T-helper 1 cell treated with Interleukin-12 subunit alpha and Interleukin-12 subunit beta and Interleukin-4 antibody, amounts not matched to agents 30 μg/mL and 1 μg/mL, for 36 hours (primary cell): ENCODE measurements around the gene MAGI2.
"Not testable (repeated sequence)": the region's sequence is repeated elsewhere in the genome, so short reads cannot be mapped to it uniquely, and the experiment has no call there.

ENCODE experiments used
- H3K27ac Mint-ChIP-seq: one replicate; pipeline ENCODE4 v1.8.0; 2021; ENCODE audit warnings: mild to moderate bottlenecking, mixed read lengths
- H3K27me3 Mint-ChIP-seq: one replicate; pipeline ENCODE4 v1.8.0; 2021; ENCODE audit warnings: low read depth, mixed read lengths
- H3K36me3 Mint-ChIP-seq: one replicate; pipeline ENCODE4 v1.8.0; 2021; ENCODE audit warnings: low read depth, mixed read lengths
- H3K4me1 Mint-ChIP-seq: one replicate; pipeline ENCODE4 v1.8.0; 2021; ENCODE audit warnings: low read depth, mixed read lengths
- H3K4me3 Mint-ChIP-seq: one replicate; pipeline ENCODE4 v1.8.0; 2021; ENCODE audit warnings: mild to moderate bottlenecking, moderate library complexity, mixed read lengths
- H3K9me3 Mint-ChIP-seq: one replicate; pipeline ENCODE4 v1.8.0; 2021; ENCODE audit warnings: mixed read lengths

MAGI2 gene

DNA sequence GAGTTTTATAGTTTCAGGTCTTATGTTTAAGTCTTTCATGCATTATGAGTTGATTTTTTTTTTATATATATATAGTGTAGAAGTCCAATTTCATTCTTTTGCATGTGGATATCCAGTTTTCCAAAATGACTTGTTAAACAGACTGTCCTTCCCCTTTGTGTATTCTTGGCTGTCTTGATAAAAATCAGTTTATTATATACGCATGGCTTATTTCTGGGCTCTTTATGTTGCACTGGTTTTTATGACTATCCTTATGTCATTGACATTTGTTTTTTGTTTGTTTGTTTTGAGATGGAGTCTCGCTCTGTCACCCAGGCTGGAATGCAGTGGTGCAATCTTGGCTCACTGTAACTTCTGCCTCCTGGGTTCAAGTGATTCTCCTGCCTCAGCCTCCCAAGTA is 485.9 kb downstream of the MAGI2 start:
- not testable (repeated sequence) for H3K27ac Mint-ChIP-seq, H3K4me1 Mint-ChIP-seq, H3K4me3 Mint-ChIP-seq, H3K36me3 Mint-ChIP-seq, H3K27me3 Mint-ChIP-seq, H3K9me3 Mint-ChIP-seq

DNA sequence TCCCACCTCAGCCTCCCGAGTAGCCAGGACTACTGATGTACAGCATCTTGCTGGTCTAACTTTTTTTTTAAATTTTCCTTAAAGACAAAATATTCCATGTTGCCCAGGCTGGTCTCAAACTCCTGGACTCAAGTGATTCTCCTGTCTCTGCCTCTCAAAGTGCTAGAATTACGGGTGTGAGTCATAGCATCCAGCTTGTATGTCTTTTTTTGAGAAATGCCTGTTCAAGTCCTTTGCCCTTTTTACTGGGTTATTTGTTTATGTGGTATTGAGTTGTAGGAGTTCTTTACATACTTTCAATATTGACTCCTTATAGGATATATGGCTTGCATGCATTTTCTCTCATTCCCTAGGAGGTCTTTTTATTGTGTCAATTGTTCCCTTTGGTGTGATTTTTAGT is 486.4 kb downstream of the MAGI2 start:
- H3K4me1 Mint-ChIP-seq, result no peaks in the 10 kb centered on the region
- no peak overlapping the region for H3K4me3 Mint-ChIP-seq
- no peaks in the 10 kb centered on the region for H3K27me3 Mint-ChIP-seq
- H3K9me3 Mint-ChIP-seq, result no peaks in the 10 kb centered on the region
- no peak overlapping the region for H3K27ac Mint-ChIP-seq
- H3K36me3 Mint-ChIP-seq, result no peaks in the 10 kb centered on the region

DNA sequence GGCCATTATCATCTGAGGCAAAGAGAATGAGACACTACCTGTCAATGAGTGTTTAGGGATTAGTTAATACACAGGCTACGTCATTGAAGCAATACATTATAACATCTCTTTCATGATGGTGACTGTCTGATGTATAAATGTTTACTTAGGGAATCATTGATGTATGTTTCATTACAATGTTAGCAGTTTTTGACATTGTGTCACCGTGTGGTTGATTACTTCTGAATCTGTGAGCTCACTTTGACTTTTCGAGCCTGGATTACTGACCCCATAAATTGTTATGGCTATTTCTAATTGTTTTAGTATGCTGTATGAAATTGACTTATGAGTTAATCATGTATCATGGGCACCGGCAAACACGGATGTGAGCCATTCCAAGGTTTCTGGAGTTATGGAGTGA is 494.0 kb downstream of the MAGI2 start:
- H3K36me3 Mint-ChIP-seq, result no peaks in the 10 kb centered on the region
- no peak overlapping the region for H3K27ac Mint-ChIP-seq
- H3K9me3 Mint-ChIP-seq, result no peaks in the 10 kb centered on the region
- no peak overlapping the region for H3K4me3 Mint-ChIP-seq
- no peaks in the 10 kb centered on the region for H3K4me1 Mint-ChIP-seq
- H3K27me3 Mint-ChIP-seq, result no peaks in the 10 kb centered on the region

DNA sequence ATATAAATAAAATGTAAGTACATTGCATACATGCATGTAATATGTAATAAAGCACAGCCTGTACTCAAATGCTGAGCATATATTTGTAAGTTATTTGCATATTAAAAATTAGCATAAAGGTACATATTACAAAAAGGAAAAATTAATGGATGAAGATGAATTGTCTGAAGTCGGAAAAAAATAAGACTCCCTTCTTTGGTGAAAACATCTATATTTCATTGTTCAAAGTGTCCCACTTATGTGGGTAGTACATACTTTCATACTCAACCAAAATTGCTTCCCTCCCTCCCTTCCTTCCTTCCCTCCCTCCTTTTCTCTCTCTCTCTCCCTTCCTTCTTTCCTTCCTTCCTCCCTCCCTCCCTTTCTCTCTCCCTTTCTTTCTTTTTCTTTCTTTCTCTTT is 498.1 kb downstream of the MAGI2 start:
- H3K27ac Mint-ChIP-seq, result no peak overlapping the region
- H3K4me3 Mint-ChIP-seq, result no peak overlapping the region
- H3K4me1 Mint-ChIP-seq, result no peaks in the 10 kb centered on the region
- no peaks in the 10 kb centered on the region for H3K9me3 Mint-ChIP-seq
- no peaks in the 10 kb centered on the region for H3K36me3 Mint-ChIP-seq
- no peaks in the 10 kb centered on the region for H3K27me3 Mint-ChIP-seq

DNA sequence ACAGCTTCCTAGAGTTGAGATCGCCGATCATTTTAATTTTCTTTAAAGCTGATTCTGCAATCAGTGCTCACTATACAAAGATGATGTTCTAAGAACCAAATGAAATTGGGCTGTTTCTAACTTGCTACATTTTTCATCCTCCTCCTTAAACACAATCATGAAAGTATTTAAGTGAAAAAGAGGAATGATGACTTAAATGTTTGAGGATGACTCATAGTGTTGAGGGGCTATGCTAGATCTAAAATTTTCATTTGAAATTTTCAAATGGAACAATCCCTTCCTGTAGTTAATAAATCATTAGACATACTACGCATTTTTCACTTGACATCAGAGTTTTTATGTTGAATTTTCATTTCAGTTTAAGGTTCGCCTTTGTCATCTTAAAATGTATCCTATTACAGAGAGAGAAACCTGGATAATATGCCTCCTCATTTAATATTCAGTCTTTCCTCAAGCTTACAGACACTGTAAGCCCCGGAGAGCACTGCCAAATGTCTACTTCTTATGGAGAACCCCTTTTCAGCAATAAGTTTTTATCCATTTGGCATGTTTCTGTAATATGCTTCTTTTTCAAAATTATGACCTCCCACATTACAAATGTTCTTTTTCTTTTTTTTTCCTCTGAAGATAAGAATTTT is 499.6 kb downstream of the MAGI2 start:
- Mint-ChIP-seq H3K36me3 (no peaks in the 10 kb centered on the region), H3K4me1 (no peaks in the 10 kb centered on the region), H3K27ac (no peak overlapping the region), H3K9me3 (no peaks in the 10 kb centered on the region), H3K4me3 (no peak overlapping the region), H3K27me3 (no peaks in the 10 kb centered on the region)

DNA sequence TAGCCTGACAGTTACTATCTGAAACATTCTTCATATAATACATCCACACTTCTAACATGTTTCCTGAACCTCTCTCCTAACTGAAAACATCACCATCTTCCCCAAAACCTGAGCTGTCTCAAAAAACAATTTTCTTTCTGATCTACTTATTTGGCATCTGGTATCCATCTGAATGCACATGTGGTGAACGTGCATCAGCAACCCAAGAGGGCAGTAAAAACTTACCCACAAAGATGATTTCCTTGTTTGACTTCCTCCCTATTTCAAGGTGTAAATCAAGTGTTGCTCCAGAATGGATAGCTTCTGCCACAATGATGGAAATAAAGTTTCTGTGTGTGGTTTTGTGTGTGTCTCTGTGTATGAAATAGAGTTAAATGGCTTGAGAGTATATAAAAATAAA is 500.4 kb downstream of the MAGI2 start:
- Mint-ChIP-seq H3K9me3 (no peaks in the 10 kb centered on the region), H3K27me3 (no peaks in the 10 kb centered on the region), H3K36me3 (no peaks in the 10 kb centered on the region), H3K4me3 (no peak overlapping the region), H3K4me1 (no peaks in the 10 kb centered on the region), H3K27ac (no peak overlapping the region)

DNA sequence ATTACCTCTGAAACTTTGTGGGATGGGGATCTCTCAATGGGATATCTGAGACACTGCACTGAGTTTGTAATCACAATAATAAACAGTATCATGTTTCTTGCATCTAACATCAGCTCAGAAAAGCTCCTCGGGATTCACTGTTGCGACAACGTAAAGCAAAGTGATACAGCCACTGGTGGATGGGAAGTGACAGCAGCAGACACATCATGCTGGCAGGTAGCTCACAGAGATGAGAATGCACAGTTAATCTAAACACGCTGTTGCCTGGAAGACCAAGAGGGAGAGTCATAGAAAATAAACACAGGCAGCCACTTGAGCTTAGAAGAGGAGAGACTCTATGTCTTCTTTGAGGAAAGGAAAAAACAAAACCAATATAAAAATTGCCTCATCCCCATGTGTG is 513.8 kb downstream of the MAGI2 start:
- H3K4me1 Mint-ChIP-seq, result no peaks in the 10 kb centered on the region
- no peaks in the 10 kb centered on the region for H3K27me3 Mint-ChIP-seq
- no peak overlapping the region for H3K4me3 Mint-ChIP-seq
- H3K27ac Mint-ChIP-seq, result no peak overlapping the region
- H3K36me3 Mint-ChIP-seq, result no peaks in the 10 kb centered on the region
- peaks cover 4% of the 10 kb centered on the region for H3K9me3 Mint-ChIP-seq

DNA sequence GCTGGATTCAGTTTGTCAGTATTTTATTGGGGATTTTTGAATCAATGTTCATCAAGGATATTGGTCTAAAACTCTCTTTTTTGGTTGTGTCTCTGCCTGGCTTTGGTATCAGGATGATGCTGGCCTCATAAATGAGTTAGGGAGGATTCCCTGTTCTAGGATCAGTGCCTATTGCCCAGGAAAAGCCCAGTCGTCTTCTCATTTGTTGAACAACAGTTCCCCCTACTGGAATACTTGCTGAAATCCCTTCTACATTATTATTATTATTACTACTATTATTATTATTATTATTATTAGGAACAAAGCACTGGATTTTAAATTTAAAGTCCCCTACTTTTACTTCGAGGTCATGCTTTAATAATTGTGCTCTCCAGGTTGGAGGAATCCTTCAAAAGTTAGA is 528.9 kb downstream of the MAGI2 start:
- Mint-ChIP-seq H3K36me3 (no peaks in the 10 kb centered on the region), H3K4me1 (no peaks in the 10 kb centered on the region), H3K4me3 (no peak overlapping the region), H3K27me3 (no peaks in the 10 kb centered on the region), H3K27ac (no peak overlapping the region), H3K9me3 (no peaks in the 10 kb centered on the region)

DNA sequence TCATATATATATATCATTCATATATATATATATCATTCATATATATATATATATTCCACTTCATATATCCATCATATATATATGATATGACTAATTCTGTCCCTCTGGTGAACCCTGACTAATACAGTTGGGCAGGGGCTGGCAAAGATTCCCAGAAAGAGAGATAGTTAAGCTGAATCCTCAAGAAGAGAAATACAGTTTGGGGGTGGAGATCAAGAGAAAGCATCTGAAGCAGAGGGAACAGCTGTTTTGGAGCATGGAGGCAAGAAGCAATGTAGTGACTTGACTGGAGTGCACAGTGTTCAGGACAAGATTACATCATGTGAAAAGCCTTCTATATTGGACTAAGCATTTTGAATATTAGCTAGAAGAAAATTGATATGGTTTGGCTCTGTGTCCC is 540.7 kb downstream of the MAGI2 start:
- Mint-ChIP-seq H3K27me3 (no peaks in the 10 kb centered on the region), H3K9me3 (peaks cover 2% of the 10 kb centered on the region), H3K4me3 (no peak overlapping the region), H3K27ac (no peak overlapping the region), H3K36me3 (no peaks in the 10 kb centered on the region), H3K4me1 (no peaks in the 10 kb centered on the region)

DNA sequence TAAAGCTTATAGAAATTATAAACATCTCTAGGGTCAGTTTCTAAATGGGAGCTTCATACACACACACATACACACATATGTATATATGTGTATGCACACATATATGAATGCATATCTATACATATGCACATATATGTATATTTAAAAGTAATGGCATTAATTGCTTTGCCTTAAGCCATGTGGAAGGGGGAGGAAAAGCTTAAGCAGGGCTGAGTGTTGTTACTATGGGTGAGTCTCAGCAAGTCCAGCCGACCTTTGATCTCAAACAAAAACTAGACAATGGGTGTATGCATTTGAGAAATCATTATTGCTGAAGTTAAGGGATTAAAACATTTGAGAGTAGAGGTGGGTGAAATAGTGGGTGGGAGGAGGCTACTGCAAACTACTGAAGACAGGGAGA is 546.7 kb downstream of the MAGI2 start:
- Mint-ChIP-seq H3K4me3 (no peak overlapping the region), H3K9me3 (peaks cover 3% of the 10 kb centered on the region), H3K27me3 (no peaks in the 10 kb centered on the region), H3K4me1 (no peaks in the 10 kb centered on the region), H3K27ac (no peak overlapping the region), H3K36me3 (no peaks in the 10 kb centered on the region)

DNA sequence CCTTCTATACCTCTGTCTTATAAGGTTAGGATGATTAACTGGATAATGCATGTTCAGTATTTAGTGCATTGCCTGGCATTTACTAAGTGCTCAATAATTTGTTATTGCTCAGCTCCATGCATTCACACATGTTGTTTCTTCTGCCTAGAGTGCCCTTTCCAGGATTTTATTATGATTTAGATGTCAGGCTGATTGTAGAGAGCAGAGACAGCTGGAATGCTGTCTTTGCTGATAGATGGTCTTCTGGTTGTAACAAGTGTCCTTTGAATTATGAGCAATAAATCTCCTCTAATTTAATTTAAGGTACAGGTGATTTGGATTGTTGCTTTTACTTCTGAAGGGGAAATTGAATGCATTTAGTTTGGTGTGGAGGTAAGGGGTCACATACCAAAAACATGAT is 548.0 kb downstream of the MAGI2 start:
- H3K4me1 Mint-ChIP-seq, result no peaks in the 10 kb centered on the region
- H3K36me3 Mint-ChIP-seq, result no peaks in the 10 kb centered on the region

DNA sequence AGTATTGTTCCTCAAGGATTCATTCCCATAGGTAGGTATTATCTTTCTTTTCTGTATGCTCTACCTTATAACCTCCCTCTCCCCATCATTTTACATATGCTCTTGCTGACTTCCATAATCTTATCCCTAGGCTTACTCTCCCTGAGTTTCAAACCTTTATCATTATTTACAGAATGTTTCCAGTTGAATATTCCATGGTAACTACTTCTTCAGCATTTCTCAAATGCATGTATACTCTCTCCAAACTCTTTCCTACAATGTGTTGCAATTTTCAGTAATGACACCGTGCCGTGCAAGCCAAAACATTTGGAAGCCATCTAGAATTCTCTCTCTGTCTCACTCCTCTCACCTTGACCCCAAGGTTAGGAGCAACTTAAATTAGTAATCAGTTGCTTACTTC is 548.5 kb downstream of the MAGI2 start:
- Mint-ChIP-seq H3K9me3 (peaks cover 3% of the 10 kb centered on the region), H3K4me1 (no peaks in the 10 kb centered on the region), H3K4me3 (no peak overlapping the region), H3K27ac (no peak overlapping the region), H3K36me3 (no peaks in the 10 kb centered on the region), H3K27me3 (no peaks in the 10 kb centered on the region)

More for the DNA sequence above, 548.0 kb downstream of the MAGI2 start:
- Mint-ChIP-seq H3K4me3 (no peak overlapping the region), H3K27me3 (no peaks in the 10 kb centered on the region), H3K9me3 (peaks cover 3% of the 10 kb centered on the region), H3K27ac (no peak overlapping the region)

DNA sequence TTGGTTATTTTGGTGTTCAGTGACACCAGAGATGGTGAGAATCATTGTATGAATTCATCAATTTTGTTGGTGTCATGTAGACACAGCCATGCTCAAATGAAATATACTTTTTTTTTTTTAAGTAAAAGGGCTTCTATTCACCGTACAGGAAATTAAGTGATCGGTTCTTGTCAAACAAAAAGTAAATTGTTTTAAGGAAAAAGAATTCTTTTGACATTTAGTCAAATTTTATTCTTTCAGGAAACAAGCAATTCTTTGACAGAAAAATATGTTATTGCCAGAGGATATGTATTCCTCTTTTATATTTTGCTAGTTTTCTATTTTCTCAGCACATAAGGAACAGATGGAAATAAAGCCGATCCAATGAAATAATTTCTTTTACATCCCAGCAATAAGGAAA is 551.9 kb downstream of the MAGI2 start:
- H3K9me3 Mint-ChIP-seq, result peaks cover 3% of the 10 kb centered on the region
- no peak overlapping the region for H3K27ac Mint-ChIP-seq
- no peaks in the 10 kb centered on the region for H3K27me3 Mint-ChIP-seq
- H3K36me3 Mint-ChIP-seq, result no peaks in the 10 kb centered on the region
- no peak overlapping the region for H3K4me3 Mint-ChIP-seq
- no peaks in the 10 kb centered on the region for H3K4me1 Mint-ChIP-seq

DNA sequence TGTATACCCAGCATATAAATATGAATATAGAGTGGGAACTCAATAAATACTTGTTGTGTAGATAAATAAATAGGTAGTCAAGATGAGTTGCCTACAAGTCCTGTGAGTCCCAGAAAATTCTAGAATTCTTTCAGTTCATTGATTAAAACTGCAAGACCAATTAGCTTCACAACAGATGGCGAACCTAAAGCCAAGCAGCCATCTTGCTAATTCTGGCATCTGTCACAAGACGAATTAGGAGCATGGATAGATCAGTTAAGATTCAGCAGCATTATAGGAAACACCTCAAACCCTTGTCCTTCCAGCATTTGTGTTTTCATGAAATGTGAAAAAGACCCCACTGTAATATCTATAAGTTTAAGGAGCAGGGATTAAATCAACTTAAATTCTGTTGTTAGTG is 552.7 kb downstream of the MAGI2 start:
- no peak overlapping the region for H3K27ac Mint-ChIP-seq
- no peaks in the 10 kb centered on the region for H3K4me1 Mint-ChIP-seq
- no peaks in the 10 kb centered on the region for H3K27me3 Mint-ChIP-seq

DNA sequence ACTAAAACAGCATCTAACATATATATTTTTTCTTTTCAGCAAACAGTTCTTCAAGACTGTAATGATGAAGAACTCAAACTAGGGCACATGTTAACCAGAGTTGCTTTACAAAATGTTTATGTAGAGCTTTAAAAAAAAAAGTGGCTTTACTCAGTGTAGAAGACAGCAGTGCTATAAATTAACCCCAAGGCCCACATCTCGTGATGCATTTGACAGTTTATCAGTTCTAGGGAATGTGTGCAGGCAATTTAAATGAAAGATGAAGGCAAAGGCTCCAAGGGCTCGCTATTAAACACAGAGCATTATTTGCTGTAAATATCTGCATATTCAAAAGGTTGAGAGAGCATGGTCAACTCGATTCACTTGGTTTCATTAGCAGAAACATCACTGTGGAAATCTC is 558.1 kb downstream of the MAGI2 start:
- Mint-ChIP-seq H3K36me3 (no peaks in the 10 kb centered on the region), H3K9me3 (peaks cover 3% of the 10 kb centered on the region), H3K4me1 (no peaks in the 10 kb centered on the region), H3K27me3 (no peaks in the 10 kb centered on the region), H3K27ac (no peak overlapping the region), H3K4me3 (no peak overlapping the region)

More for the DNA sequence above, 552.7 kb downstream of the MAGI2 start:
- H3K9me3 Mint-ChIP-seq, result peaks cover 3% of the 10 kb centered on the region
- no peaks in the 10 kb centered on the region for H3K36me3 Mint-ChIP-seq
- H3K4me3 Mint-ChIP-seq, result no peak overlapping the region

DNA sequence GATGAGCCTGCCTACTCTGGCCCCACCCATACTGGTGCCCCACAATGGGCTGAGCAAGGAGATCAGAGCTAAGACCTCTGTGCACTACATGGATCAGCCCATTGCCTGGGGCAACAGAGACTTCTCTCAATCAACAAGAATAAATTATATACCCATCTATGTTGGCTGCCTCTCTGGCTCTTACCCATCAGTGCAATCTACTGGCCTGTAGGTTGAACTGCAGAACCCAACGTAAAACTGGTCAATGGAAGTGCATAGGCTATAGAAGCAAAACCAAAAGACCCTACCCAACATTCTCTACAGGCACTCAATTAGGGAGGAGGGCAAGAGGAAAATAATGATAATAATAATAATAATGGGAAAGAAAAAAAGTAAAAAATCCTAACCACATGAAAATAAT is 574.3 kb downstream of the MAGI2 start:
- no peaks in the 10 kb centered on the region for H3K36me3 Mint-ChIP-seq
- H3K27me3 Mint-ChIP-seq, result no peaks in the 10 kb centered on the region
- H3K4me1 Mint-ChIP-seq, result no peaks in the 10 kb centered on the region
- no peak overlapping the region for H3K27ac Mint-ChIP-seq
- H3K9me3 Mint-ChIP-seq, result peaks cover 17% of the 10 kb centered on the region
- H3K4me3 Mint-ChIP-seq, result no peak overlapping the region
